Measurements from ENCODE around the gene SLC2A3.
"Not testable (repeated sequence)": the region's sequence is repeated elsewhere in the genome, so short reads cannot be mapped to it uniquely, and the experiment has no call there.

Gene SLC2A3

GRCh38 chr12:7915661-7916403 lies 20.2 kb downstream of the SLC2A3 start:
- TF ChIP-seq CTCF (IDR thresholded peaks at IDR 0.05; ENCODE audit: insufficient read depth, low read depth, low read length, missing control alignments), result no peak
- peak; percentile 13 for DNase-seq (ENCODE audit: low read depth)
- H3K4me3 ChIP-seq (ENCODE audit: low read length), result no peak overlapping the region

- not testable (repeated sequence) for H3K4me3 ChIP-seq (ENCODE audit: low read length)
- peak; percentile 24 for DNase-seq (ENCODE audit: low read depth)
Observed at GRCh38 chr12:7910106-7910505, 25.9 kb downstream of the SLC2A3 start.

- H3K4me3 ChIP-seq (ENCODE audit: low read length), result no peak overlapping the region
- peak; percentile 27 for TF ChIP-seq CTCF (IDR thresholded peaks at IDR 0.05; ENCODE audit: insufficient read depth, low read depth, low read length, missing control alignments)
- DNase-seq (ENCODE audit: low read depth), result peak; percentile 42
Observed at GRCh38 chr12:7907009-7907408, 29.0 kb downstream of the SLC2A3 start.

- DNase-seq (ENCODE audit: low read depth); H3K4me3 ChIP-seq (ENCODE audit: low read length): not testable (repeated sequence)
Observed at GRCh38 chr12:7906303-7906702, 29.7 kb downstream of the SLC2A3 start.

GRCh38 chr12:7905600-7906125 lies 30.3 kb downstream of the SLC2A3 start:
- not testable (repeated sequence) for DNase-seq (ENCODE audit: low read depth); H3K4me3 ChIP-seq (ENCODE audit: low read length)

- DNase-seq (ENCODE audit: low read depth), result no peak
- TF ChIP-seq CTCF (IDR thresholded peaks at IDR 0.05; ENCODE audit: insufficient read depth, low read depth, low read length, missing control alignments), result no peak
- no peak overlapping the region for H3K4me3 ChIP-seq (ENCODE audit: low read length)
Observed at GRCh38 chr12:7905071-7905470, 30.9 kb downstream of the SLC2A3 start.

GRCh38 chr12:7902416-7902815 lies 33.6 kb downstream of the SLC2A3 start:
- H3K4me3 ChIP-seq (ENCODE audit: low read length); DNase-seq (ENCODE audit: low read depth): not testable (repeated sequence)

GRCh38 chr12:7899755-7900154 lies 36.2 kb downstream of the SLC2A3 start:
- DNase-seq (ENCODE audit: low read depth), result no peak
- H3K4me3 ChIP-seq (ENCODE audit: low read length), result no peak overlapping the region
- TF ChIP-seq CTCF (IDR thresholded peaks at IDR 0.05; ENCODE audit: insufficient read depth, low read depth, low read length, missing control alignments), result no peak

- DNase-seq (ENCODE audit: low read depth); H3K4me3 ChIP-seq (ENCODE audit: low read length): not testable (repeated sequence)
Observed at GRCh38 chr12:7896726-7897125, 39.3 kb downstream of the SLC2A3 start.
